HFFc6 (cell line): ENCODE measurements around the gene KAT2B. TPM values are rescaled to one million over a fixed set of nuclear protein-coding genes. Genes with fewer than 3 reads are reported as not detected.

Source experiments
- DNase-seq: peaks from one replicate; pipeline ENCODE4 v3.0.0-alpha.2; 2018
- H3K27ac Mint-ChIP-seq: 2 replicates; pipeline ENCODE4 v1.8.0; 2020; ENCODE audit warnings: mild to moderate bottlenecking, mixed read lengths
- H3K27me3 Mint-ChIP-seq: 2 replicates; pipeline ENCODE4 v1.8.0; 2021; ENCODE audit warnings: mild to moderate bottlenecking, moderate library complexity, mixed read lengths; ENCODE audit not compliant: insufficient read depth
- H3K36me3 Mint-ChIP-seq: 2 replicates; pipeline ENCODE4 v1.8.0; 2021; ENCODE audit warnings: low read depth, mixed read lengths
- H3K4me1 Mint-ChIP-seq: 2 replicates; pipeline ENCODE4 v1.8.0; 2020; ENCODE audit warnings: low read depth, mixed read lengths
- H3K4me3 Mint-ChIP-seq: 2 replicates; pipeline ENCODE4 v1.8.0; 2020; ENCODE audit warnings: mild to moderate bottlenecking, moderate library complexity, mixed read lengths
- H3K9me3 Mint-ChIP-seq: 2 replicates; pipeline ENCODE4 v1.8.0; 2020; ENCODE audit warnings: mild to moderate bottlenecking, mixed read lengths
- CTCF ChIP-seq: fragments of 200-600 bp; sonication (generic); IDR thresholded peaks from 2 replicates; pipeline ENCODE4 v1.5.0; 2021; ENCODE audit warnings: antibody characterized with exemption, mild to moderate bottlenecking
- total RNA-seq, 6 experiments: library from RNA; stranded (reverse); fragmentation: NEBNext Ultra II Directional; extraction: Animal tissue kit (Norgen Biotek cat#: 25700); gene quantifications; 2 replicates in 1 of 6; 3 replicates in 5 of 6; pipeline ENCODE4 v1.2.3, GENCODE V29; 2021

KAT2B gene
- total RNA-seq, 6 experiments from 2014 or later, result 8.3 to 17.3 (median 12.5) TPM

GRCh38 chr3:20047976-20048883 lies 8.0 kb downstream of the KAT2B start:
- peak overlapping the region; percentile 58; the same call in 1 of the 2 replicates for H3K4me3 Mint-ChIP-seq
- no peak for TF ChIP-seq CTCF
- no peaks in the 10 kb centered on the region for H3K36me3 Mint-ChIP-seq
- H3K9me3 Mint-ChIP-seq, result no peaks in the 10 kb centered on the region
- peaks cover 21% of the 10 kb centered on the region for H3K4me1 Mint-ChIP-seq
- no peak for DNase-seq
- no peaks in the 10 kb centered on the region for H3K27me3 Mint-ChIP-seq
- peak overlapping the region; percentile 11; the same call in 1 of the 2 replicates for H3K27ac Mint-ChIP-seq

- H3K4me1 Mint-ChIP-seq, result peaks cover 15% of the 10 kb centered on the region
- H3K27ac Mint-ChIP-seq, result no peak overlapping the region
- no peaks in the 10 kb centered on the region for H3K36me3 Mint-ChIP-seq
- no peak overlapping the region for H3K4me3 Mint-ChIP-seq
- no peak for TF ChIP-seq CTCF
- H3K9me3 Mint-ChIP-seq, result no peaks in the 10 kb centered on the region
- H3K27me3 Mint-ChIP-seq, result no peaks in the 10 kb centered on the region
- DNase-seq, result no peak
Observed at GRCh38 chr3:20051123-20051806, 11.0 kb downstream of the KAT2B start.

GRCh38 chr3:20052851-20053250 lies 12.6 kb downstream of the KAT2B start:
- H3K27ac Mint-ChIP-seq, result no peak overlapping the region
- TF ChIP-seq CTCF, result no peak

GRCh38 chr3:20054549-20054987 lies 14.3 kb downstream of the KAT2B start:
- TF ChIP-seq CTCF, result no peak
- Mint-ChIP-seq H3K36me3 (no peaks in the 10 kb centered on the region), H3K4me1 (no peaks in the 10 kb centered on the region), H3K27me3 (no peaks in the 10 kb centered on the region), H3K27ac (no peak overlapping the region), H3K9me3 (no peaks in the 10 kb centered on the region), H3K4me3 (no peak overlapping the region)
- DNase-seq, result peak; percentile 82

More at GRCh38 chr3:20052851-20053250, 12.6 kb downstream of the KAT2B start:
- DNase-seq, result no peak
- Mint-ChIP-seq H3K9me3 (no peaks in the 10 kb centered on the region), H3K4me1 (peaks cover 9% of the 10 kb centered on the region), H3K27me3 (no peaks in the 10 kb centered on the region), H3K4me3 (no peak overlapping the region), H3K36me3 (no peaks in the 10 kb centered on the region)

- Mint-ChIP-seq H3K4me3 (no peak overlapping the region), H3K27me3 (no peaks in the 10 kb centered on the region), H3K36me3 (no peaks in the 10 kb centered on the region), H3K4me1 (no peaks in the 10 kb centered on the region), H3K27ac (no peak overlapping the region), H3K9me3 (no peaks in the 10 kb centered on the region)
- DNase-seq, result no peak
- TF ChIP-seq CTCF, result no peak
Observed at GRCh38 chr3:20055020-20055775, 15.0 kb downstream of the KAT2B start.
